Neural progenitor cell (in vitro differentiated cells): ENCODE data around the gene MROH8.

Source experiments
- CTCF ChIP-seq: fragments of 200-600 bp; sonication (generic); IDR thresholded peaks from 2 replicates; pipeline ENCODE4 v1.5.1; 2017; ENCODE audit warnings: antibody characterized with exemption, mild to moderate bottlenecking
- EZH2 ChIP-seq: fragments of 200-600 bp; sonication (generic); IDR thresholded peaks from 2 replicates; pipeline ENCODE4 v1.6.1; 2017; ENCODE audit warnings: antibody characterized with exemption, mild to moderate bottlenecking, moderate library complexity

- TF ChIP-seq CTCF (no peak), EZH2 (no peak)
Measured at GRCh38 chr20:37071481-37071911, 107.9 kb downstream of the MROH8 start.
